ENCODE data around the gene HELZ.
"Not testable (repeated sequence)": the region's sequence is repeated elsewhere in the genome, so short reads cannot be mapped to it uniquely, and the experiment has no call there.

GRCh38 chr17:67142030-67142429, 103.0 kb downstream of the HELZ start:
- TF ChIP-seq ZNF148 (tag by site-specific recombination; IDR thresholded peaks at IDR 0.05; ENCODE audit: borderline replicate concordance); CTCF (tag by site-specific recombination; IDR thresholded peaks at IDR 0.05); ZFP41 (tag by site-specific recombination; IDR thresholded peaks at IDR 0.05; ENCODE audit: borderline replicate concordance); ZNF184 (tag by site-specific recombination; IDR thresholded peaks at IDR 0.05): not testable (repeated sequence)
